GM21825 (cell line): ENCODE measurements around the gene PRPSAP1.
A peak's percentile ranks its signal among the peaks of the same experiment; 100 is the strongest.

Source experiments
- ATAC-seq: cut with Tn5 transposase; IDR thresholded peaks from one replicate; pipeline ENCODE4 v1.9.1; 2021; ENCODE audit warnings: mild to moderate bottlenecking, moderate library complexity; ENCODE audit not compliant: unreplicated experiment

Gene PRPSAP1

DNA sequence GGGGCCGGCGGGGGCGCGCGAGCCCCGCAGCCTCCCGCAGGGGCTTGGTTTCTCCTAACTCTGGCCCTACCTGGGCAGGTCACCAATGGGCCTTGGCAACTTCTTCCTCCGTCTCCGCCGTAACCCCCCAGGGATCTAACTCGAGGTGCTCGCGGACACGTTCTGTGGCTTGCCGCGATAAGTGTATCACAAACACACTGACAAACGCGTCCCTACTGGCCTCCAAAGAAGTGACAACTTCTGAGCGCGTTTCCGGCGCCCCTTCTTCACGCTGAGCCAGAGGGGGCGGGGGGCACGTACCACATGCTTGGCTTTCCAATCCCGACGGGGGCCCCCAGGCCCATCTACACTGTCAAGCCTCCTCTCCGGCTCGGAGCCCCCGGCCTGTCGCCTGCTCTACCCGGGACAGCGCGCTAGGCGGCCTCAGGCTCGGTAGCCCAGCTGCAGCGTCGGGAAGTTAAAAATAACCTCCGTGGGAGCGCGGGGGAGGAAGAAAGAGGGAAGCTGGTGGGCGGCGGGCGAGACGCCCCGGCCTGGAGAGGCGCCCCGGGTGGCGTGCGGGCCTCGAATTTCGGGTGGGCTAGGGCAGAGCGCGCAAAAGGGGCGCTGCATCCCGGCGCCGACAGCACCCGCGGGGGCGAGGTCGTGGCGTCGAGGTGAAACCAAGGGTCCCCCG is 30.0 kb upstream of the PRPSAP1 start:
- peak; percentile 7 for ATAC-seq

DNA sequence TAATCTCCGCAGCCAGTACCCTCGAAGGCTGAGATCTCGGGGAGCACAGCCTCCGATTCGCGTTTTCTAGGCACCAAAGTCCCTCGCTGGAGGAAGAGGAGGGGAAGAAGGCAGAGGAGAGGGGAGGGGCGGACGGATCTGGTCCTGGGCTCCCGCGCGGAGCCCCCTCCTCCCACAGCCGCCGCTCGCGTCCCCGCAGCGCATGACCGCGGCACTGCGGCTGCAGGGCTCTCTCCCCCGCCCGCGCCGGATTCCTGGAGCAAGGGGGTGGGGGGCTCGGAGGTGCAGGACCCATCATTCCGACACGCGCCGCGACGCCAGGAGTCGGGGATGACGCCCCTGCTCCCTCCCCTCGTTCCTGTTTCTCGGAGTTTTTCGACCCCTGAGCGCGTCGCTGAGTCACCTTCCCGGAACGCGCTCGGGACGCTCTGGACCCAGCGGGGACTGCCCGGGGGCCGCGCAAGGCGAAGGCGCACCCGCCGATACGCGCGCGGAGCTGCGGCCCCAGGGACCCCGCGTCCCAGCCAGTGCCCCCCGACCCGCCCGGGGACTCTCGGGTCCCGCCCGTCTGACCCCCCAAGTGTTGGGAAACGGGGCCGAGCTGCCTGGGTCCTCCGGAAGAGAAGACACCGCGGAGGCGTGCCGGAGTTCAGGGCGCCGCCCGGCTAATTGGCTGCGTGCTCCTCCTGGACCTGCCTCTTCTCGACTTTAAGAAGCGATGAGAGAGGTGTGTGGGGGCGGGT is 29.3 kb upstream of the PRPSAP1 start:
- no peak for ATAC-seq

DNA sequence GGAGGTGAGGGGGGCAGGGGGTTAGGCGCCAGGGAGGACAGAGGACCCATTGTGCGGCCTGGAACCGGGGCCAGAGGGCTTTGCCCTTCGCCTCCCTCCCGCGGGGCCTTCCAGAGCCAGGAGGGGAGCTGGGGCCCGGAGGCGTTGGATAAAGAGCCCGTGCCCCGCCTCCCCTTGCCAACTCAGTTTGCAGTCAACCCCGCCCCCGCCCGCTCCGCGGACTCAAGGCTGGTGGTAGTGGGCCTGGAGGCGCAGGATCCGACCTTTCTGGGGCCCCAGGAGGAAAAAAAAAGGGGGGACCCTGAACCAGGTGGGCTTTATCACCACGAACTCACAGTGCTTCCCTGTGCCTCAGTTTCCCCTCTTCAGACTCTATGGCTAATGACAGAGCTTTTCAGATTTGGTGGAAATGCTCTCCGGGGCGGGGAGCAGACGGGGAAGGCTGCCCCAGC is 28.7 kb upstream of the PRPSAP1 start:
- ATAC-seq, result no peak

DNA sequence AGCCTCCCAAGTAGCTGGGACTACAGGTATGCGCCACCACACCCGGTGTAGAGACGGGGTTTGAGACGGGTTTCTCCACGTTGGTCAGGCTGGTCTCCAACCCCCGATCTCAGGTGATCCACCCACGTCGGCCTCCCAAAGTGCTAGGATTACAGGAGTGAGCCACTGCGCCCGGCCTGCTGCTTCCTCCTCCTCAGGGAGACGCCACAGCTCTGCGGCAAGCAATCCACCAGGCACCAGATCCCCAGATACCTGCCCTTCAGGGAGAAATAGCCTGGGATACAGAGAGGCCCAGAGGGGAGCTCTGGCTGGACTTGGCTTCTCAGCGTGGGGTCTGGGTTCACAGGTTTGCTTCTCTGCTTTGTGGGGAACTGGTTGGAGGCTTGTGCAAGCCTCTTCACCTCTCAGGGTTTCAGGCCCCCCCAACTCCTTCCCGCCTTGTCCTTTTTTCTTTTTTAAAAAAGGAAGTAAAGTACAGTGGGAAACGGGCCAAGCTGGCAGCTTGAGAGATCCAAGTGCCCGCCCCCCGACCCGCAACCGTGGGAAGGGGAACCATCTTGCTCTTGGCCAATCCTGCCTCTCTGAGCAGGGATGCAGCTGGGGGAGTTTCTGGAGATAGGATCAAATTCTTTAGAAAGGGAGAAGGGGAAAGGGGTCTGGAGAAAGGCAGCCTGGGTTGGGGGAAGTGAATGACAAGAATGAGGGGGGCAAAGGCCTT is 28.1 kb upstream of the PRPSAP1 start:
- ATAC-seq, result no peak

DNA sequence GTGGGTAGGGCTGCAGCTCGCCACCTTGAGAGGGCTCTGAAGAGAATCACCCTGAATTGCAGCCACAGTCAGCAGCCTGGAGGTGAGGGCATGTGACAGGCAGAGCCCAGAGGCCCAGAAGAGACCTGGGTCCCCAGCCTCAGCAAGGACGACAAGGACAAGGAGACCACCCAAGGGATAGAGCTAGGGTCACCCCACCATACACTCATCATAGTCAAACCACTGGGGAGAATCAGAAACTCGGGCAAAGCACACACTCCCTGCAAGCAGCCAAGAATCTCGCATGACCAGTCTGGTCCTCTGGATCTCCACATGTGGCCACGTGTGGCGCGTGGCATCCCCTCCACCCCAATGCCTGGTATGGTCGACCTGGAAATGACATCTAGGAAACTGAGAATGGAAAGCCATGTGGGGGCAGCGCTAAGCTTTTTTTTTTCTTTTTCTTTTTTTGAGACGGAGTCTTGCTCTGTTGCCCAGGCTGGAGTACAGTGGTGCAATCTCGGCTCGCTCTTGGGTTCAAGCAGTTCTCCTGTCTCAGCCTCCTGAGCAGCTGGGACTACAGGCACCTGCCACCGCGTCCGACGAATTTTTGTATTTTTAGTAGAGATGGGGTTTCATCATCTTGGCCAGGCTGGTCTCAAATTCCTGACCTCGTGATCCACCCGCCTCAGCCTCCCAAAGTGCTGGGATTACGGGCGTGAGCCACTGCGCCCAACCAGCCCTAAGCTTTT is 26.1 kb upstream of the PRPSAP1 start:
- ATAC-seq, result no peak

DNA sequence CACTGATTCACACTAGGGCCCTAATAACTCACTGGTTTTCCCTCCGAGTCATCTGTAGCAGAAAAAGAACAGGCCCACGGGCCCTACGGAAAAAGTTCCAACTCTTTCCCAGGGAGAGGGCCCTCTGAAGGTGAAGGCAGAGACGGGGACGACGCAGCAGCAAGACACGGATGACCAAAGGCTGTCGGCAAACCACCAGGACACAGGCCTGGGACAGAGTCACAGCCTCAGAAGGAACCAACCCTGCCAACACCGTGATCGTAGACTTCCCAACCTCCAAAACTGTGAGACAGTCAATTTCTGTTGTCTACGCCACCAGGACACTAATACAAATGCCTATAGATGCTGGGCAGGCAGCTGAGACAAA is 25.5 kb upstream of the PRPSAP1 start:
- ATAC-seq, result no peak

DNA sequence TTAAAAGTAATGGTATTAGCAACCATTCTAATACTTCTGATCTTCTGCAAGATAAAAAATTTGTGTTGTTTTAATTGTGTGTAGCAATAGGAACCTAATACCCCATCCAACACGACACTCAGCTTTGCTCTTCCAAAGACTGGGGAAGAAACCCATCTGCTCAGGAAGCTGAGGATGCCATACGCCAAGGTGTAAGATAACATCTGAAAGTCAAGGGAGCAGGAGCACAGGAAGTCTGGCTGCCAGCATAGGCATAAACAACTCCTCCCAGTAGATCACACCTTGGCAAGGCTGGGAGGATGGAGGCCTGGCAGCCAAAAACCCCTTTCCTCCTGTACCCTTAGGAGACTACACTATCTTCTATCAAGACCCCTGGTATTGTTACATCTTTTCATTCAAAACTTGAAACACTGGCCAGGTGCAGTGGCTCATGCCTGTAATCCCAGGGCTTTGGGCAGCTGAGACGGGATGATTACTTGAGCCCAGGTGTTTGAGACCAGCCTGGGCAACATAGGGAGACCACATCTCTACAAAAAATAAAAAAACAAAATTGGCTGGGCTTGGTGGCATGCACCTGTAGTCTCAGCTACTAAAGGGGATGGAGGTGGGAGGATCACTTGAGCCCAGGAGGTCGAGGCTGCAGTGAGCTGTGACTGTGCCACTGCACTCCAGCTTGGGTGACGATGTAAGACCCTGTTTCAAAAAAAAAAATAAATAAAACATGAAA is 25.0 kb upstream of the PRPSAP1 start:
- ATAC-seq, result no peak

DNA sequence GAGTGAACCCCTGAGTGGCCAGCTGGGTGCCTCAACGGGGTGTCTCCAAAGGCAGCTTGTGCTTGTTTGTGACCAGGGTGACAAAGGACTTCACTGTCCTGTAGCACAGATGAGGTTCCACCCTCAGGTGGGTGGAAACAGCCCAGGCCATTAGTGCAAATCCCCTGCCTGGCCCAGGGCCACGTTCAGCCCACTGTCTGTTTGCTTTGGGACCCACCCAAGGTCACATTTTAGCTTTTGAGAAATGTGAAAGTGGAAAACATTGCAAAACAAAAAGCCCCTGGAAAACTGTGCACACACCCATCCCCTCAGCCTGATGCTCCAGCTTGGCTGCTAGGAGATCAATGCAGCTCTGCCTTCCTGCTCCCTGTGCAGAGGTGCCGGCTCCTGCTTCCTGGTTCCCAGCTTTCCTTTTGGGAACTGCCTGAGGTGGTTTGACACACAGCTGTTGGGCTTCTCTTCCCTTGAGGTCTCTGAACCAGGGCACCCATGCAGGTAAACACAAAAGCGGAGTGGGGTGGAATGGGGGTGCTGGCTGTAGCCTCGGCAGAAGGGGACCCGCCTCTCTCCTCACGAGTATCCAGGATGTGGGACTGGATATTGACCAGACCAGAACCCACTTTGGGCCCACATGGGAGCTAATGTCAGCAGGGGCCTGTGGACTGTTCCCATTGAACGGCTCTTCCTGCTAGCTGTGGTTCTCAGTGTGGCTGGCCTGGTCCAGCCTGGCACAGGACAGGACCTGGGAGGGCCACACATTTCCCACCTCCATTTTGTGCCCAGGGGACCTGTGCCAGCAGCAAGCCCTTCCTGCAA is 22.8 kb upstream of the PRPSAP1 start:
- ATAC-seq, result no peak

DNA sequence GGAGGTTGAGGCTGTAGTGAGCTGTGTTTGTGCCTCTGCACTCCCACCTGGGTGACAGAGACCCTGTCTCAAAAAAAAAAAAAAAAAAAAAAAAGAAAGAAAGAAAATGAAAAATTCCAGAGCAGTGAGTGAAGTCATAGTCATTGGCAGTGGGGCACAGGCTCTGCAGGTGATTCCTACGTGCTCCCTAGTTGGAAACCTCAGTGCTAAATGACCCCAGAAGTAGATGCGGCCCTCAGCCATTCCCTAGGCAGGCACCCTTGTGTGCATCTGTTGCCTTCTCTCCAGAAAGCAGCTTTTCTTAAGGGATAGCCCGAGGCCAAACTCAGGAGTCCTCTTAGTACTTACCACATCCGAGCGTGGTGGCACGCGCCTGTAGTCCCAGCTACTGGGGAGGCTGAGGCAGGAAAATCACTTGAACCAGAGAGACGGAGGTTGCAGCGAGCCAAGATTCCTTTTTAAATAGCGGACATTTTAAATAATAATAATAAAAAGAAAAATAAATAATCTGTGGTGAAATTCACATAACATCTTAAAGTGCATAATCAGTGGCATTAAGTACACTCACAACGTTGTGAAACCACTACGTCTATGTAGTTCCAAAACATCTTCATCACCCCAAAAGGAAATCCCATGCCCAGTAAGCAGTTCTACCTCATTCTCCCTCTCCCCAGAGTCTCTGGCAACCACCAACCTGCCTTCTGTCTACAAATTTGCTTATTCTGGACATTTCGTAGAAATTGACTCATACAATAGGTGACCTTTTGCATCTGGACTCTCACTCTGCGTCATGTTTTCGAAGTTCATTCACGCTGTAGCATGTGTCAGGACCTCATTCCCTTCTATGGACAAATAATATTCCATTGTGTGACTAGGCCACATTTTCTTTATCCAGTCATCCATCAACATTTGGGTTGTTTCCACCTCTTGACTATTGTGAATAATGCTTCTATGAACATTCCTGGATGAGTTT is 18.2 kb upstream of the PRPSAP1 start:
- ATAC-seq, result no peak

DNA sequence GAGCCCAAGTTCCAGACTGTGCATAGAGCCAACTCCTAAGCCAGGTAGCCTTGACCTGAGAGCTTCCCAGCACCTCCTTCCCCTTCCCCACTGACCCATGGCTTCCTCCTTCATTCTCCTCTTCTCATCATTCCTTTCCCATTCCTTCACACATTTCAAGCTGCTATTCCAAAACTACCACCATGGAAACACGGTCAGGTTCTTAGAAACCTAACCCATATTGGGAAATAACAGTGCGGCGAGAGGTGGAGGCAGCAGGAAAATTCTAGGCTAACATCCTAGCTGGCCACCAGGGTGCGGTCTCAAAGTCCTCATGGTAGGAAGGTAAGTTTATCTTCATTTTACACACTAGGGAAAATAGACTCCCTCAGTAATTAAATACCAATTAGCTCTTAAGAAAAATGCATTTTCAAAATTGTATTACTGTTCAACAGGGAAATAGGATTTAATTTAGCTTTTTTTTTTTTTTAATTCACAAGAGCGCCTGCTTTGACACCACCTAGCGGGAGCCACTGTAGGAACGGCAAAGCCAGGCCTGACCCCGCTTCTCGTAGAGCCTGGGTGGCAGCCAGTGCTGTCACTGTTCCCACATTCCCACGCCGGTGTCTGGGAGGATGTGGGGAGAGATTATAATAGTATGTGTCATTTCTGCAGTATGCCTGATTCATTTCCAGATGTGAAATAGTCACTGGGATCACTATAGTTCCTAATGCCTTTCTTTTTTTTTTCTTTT is 16.7 kb upstream of the PRPSAP1 start:
- no peak for ATAC-seq

DNA sequence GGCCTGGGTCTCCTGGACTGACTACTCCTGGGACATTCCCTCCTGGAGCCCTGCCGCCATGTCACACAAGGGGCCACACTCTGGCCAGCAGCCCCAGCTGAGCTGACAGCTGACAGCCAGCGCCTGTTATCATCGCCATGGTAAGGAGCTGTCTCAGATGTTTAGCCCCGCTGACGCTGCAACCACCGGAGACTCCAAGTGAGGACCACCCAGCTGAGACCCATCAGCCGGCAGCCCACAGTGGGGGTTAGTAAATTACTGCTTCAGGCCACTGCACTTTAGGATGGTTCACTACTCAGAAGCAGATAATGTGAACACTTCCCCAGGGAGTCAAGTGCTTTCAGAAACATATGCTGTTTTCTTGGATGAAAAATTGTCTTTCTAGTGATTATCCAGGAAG is 16.1 kb upstream of the PRPSAP1 start:
- ATAC-seq, result no peak

DNA sequence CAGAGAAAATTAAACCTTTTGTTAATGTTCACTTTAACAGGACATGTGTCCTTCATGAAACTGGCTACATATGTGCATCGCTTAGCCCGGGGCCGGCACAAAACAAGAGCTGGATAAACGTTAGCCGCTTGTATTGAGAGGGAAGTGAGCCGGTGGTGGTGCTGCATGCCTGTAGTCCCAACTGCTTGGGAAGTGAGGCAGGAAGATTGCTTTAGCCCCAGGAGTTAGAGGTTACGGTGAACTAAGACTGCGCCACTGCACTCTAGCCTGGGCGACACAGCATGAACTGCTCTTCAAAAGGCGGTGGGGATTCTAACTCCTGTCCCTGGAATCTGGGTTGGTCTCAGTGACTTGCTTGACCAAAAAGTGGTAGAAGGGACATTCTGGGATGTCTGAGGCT is 15.7 kb upstream of the PRPSAP1 start:
- ATAC-seq, result no peak

DNA sequence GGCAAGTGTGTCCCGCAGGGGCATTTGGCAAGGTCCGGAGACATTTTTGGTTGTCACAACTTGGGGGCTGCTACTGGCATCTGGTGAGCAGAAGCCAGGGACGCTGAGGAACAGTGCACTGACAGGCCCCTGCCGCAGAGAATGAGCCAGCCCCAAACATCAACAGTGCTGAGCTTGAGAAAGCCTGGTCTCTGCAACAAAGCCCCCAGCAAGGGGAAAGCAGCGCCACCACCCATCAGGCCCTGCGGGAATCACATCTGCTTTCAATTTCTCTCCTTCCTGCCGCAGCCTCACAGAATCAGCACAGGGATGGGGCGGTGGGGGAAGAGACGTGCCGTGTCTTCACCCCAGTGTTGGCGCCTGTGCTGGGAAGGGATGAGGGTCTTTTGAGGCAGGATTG is 14.8 kb upstream of the PRPSAP1 start:
- no peak for ATAC-seq

DNA sequence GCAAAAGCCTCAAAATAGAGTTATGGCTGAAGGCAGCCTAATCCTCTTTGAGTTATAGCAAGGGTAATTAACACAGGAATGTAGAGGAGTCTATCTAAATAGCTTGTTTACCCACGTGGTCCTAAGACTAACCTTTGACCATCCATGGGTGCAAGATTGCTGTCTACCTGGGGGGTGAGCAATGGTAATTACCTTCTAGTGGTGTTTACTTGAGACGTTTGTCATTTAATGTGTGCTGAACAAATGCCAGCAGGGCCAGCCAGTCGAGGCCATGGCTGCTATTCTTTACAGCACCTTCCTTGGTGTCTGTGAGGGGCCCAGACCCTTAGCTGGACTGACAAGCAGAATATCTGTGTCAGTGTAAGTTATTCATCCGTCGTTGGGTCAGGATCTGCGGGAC is 13.9 kb upstream of the PRPSAP1 start:
- no peak for ATAC-seq

DNA sequence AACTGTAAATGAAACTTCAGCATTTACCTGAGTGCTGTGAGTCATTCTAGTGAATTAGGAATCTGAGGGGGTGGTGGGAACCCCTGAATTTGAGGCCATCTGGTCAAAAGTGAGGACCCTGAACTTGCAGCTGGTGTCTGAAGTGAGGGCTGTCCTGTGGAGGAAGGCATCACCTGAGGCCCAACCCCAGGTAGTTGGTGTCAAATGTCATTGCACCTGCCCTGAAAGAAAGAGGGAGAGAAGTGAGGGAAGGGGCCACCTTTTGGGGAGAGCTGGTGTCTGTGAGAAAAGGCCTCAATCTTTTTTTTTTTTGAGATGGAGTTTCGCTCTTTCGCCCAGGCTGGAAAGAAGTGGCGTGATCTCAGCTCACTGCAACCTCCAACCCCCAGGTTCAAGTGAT is 12.5 kb upstream of the PRPSAP1 start:
- ATAC-seq, result no peak

DNA sequence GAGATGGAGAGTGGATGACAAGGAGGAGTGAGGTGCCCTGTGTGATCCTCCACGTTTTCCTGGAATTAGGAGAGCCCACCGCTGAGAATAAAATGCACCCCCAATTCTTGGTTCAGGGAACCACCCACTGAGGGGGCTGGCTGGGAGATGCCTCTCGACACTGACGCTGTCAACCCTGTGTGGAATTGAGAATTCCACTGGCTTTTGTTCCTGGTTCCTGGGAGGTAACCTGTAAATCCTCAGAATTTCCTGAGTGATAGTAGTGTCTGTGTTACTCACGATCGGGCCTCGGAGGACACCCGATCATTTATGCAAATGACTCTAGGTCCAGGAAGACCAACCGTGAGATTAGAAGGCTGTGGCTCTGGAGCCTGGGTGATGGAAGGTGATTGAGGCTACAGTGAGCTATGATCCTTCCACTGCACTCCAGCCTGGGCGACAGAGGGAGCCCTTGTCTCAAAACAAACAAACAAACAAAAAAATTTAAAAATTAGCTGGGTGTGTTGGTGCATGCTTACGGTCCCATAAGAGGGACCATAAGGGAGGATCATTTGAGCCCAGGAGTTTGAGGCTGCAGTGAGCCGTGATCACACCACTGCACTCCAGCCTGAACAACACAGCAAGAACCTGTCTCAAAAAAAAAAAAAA is 11.7 kb upstream of the PRPSAP1 start:
- ATAC-seq, result no peak

DNA sequence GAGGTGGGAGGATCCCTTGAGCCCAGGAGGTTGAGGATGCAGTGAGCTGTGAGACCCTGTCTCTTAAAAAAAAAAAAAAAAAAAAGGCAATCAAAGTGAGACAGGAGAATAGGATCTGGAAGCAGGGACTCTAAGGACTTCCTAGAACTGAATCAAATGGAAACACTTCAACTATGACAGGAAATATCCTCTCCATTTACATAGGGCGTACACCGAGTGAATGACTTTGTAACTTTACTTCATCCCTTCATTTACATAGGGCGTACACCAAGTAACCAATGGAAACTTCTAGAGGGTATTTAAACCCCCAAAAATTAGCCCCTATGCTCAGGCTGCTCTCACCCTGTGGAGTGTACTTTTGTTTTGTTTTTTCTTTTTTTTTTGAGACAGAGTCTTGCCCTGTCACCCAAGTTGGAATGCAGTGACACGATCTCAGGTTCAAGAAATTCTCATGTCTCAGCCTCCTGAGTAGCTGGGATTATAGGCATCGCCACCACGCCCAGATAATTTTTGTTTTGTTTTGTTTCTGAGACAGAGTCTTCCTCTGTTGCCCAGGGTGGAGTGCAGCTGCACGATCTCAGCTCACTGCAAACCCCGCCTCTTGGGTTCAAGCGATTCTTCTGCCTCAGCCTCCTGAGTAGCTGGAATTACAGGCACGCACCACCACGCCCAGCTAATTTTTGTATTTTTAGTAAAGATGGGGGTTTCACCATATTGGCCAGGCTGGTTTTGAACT is 9.6 kb upstream of the PRPSAP1 start:
- ATAC-seq, result no peak
